B cell (primary cell): ENCODE data around the gene GNB1. TPM values are rescaled to one million over a fixed set of nuclear protein-coding genes. Genes with fewer than 3 reads are reported as not detected.

Source experiments
- ATAC-seq: fragments of 200-7000 bp; cut with Tn5 transposase; one replicate; pipeline ENCODE4 v1.10.0; 2021; ENCODE audit warnings: low read depth, mild to moderate bottlenecking, moderate number of reproducible peaks, moderate library complexity
- CTCF ChIA-PET: fragments of 350-600 bp; sonication (Branson Sonifier 250); formaldehyde crosslinking; loops from one replicate; lab custom pipeline; 2021; ENCODE audit warnings: antibody characterized with exemption, inconsistent platforms; lab: Charles Lee
- POLR2A ChIA-PET: fragments of 350-600 bp; sonication (Branson Sonifier 250); formaldehyde crosslinking; loops from one replicate; lab custom pipeline; 2021; ENCODE audit warnings: antibody characterized with exemption; lab: Charles Lee
- DNase-seq: peaks from one replicate; pipeline ENCODE4 v3.0.0; 2013
- H2AFZ ChIP-seq: 2 replicates; pipeline ENCODE4 v1.6.1; 2012; ENCODE audit warnings: mild to moderate bottlenecking, low read depth, low read length; ENCODE audit not compliant: insufficient read depth, poor library complexity, severe bottlenecking
- H3K27ac ChIP-seq, 2 donors: 1 replicate in 1 of 2; 2 replicates in 1 of 2; pipeline ENCODE4 v1.5.1; 2012 to 2013; ENCODE audit warnings: low read length in 2 of 2, mild to moderate bottlenecking in 2 of 2, moderate library complexity in 1 of 2
- H3K27me3 ChIP-seq, 4 experiments: fragments of 200-600 bp in 1 of 4; sonication (generic) in 1 of 4; replicated peaks in 1 of 4; 1 replicate in 2 of 4; 2 replicates in 2 of 4; pipeline versions ENCODE4 v1.6.1 to v1.7.0; 2013 to 2016; ENCODE audit warnings: low read length in 3 of 4, mild to moderate bottlenecking in 2 of 4, mixed read lengths in 1 of 4, moderate library complexity in 1 of 4; ENCODE audit not compliant: insufficient read depth in 4 of 4, control insufficient read depth in 3 of 4; ENCODE audit errors: control extremely low read depth in 1 of 4
- H3K36me3 ChIP-seq, 2 experiments: replicated peaks in 1 of 2; 1 replicate in 1 of 2; 2 replicates in 1 of 2; pipeline versions ENCODE4 v1.6.1 to v1.7.1; 2013; ENCODE audit warnings: low read length in 1 of 2; ENCODE audit not compliant: insufficient read depth in 2 of 2, control insufficient read depth in 1 of 2; ENCODE audit errors: control extremely low read depth in 1 of 2, extremely low read depth in 1 of 2
- H3K4me1 ChIP-seq, 2 donors: fragments of 200-600 bp in 1 of 2; sonication (generic) in 1 of 2; 1 replicate in 1 of 2; 2 replicates in 1 of 2; pipeline versions ENCODE4 v1.5.1 to v1.6.1; 2013 to 2017; ENCODE audit warnings: low read length in 2 of 2; ENCODE audit not compliant: control insufficient read depth in 2 of 2, insufficient read depth in 2 of 2
- H3K4me2 ChIP-seq: replicated peaks from 2 replicates; pipeline ENCODE3; 2012; ENCODE audit warnings: mild to moderate bottlenecking, low read depth, low read length; ENCODE audit not compliant: poor library complexity, severe bottlenecking
- H3K4me3 ChIP-seq, 5 experiments: fragments of 200-600 bp in 1 of 5; sonication (generic) in 1 of 5; 1 replicate in 3 of 5; 2 replicates in 2 of 5; pipeline versions ENCODE4 v1.5.1 to v1.7.0; 2011 to 2016; ENCODE audit warnings: low read length in 4 of 5, mild to moderate bottlenecking in 4 of 5, low read depth in 2 of 5, control low read depth in 1 of 5, moderate library complexity in 1 of 5; ENCODE audit not compliant: insufficient read depth in 1 of 5; ENCODE audit errors: control extremely low read depth in 1 of 5, extremely low read depth in 1 of 5
- H3K79me2 ChIP-seq: fragments of 200-600 bp; sonication (generic); one replicate; pipeline ENCODE4 v1.6.0; 2016; ENCODE audit warnings: low read length; ENCODE audit not compliant: control insufficient read depth, insufficient read depth
- H3K9ac ChIP-seq: fragments of 200-600 bp; sonication (generic); 2 replicates; pipeline ENCODE4 v1.6.1; 2017; ENCODE audit warnings: mild to moderate bottlenecking, low read length, moderate library complexity
- H3K9me3 ChIP-seq, 3 donors: one replicate each; pipeline versions ENCODE4 v1.6.1 to v1.7.1; 2013; ENCODE audit warnings: low read length in 2 of 3; ENCODE audit not compliant: control insufficient read depth in 2 of 3, insufficient read depth in 1 of 3; ENCODE audit errors: control extremely low read depth in 1 of 3
- H4K20me1 ChIP-seq: 2 replicates; pipeline ENCODE4 v1.6.0; 2012; ENCODE audit warnings: mild to moderate bottlenecking, low read length; ENCODE audit not compliant: insufficient read depth, control insufficient read depth, poor library complexity, severe bottlenecking
- H3K27ac Mint-ChIP-seq: one replicate; pipeline ENCODE4 v1.8.0; 2021; ENCODE audit warnings: mixed read lengths
- H3K27me3 Mint-ChIP-seq: one replicate; pipeline ENCODE4 v1.8.0; 2021; ENCODE audit warnings: mixed read lengths
- H3K4me1 Mint-ChIP-seq: one replicate; pipeline ENCODE4 v1.8.0; 2021; ENCODE audit warnings: mixed read lengths
- H3K4me3 Mint-ChIP-seq: one replicate; pipeline ENCODE4 v1.8.0; 2021; ENCODE audit warnings: mixed read lengths
- H3K9me3 Mint-ChIP-seq: one replicate; pipeline ENCODE4 v1.8.0; 2022; ENCODE audit warnings: mixed read lengths; ENCODE audit not compliant: insufficient read depth
- CTCF ChIP-seq: fragments of 200-600 bp; IDR thresholded peaks from one replicate; pipeline ENCODE4 v1.8.0; 2022; ENCODE audit warnings: antibody characterized with exemption, mild to moderate bottlenecking
- EZH2 ChIP-seq: IDR thresholded peaks from 2 replicates; pipeline ENCODE4 v1.6.1; 2012; ENCODE audit warnings: borderline replicate concordance, low read depth, mild to moderate bottlenecking, moderate library complexity, low read length; ENCODE audit not compliant: insufficient read depth, poor library complexity, severe bottlenecking
- WGBS: methylation state at CpG from one replicate; pipeline ENCODE4 v1.1.5; 2013; ENCODE audit warnings: missing lambda C conversion rate; ENCODE audit not compliant: insufficient coverage; 5-methylcytosine and 5-hydroxymethylcytosine counted together
- intact Hi-C: fragments of 100-400 bp; cut with micrococcal nuclease; formaldehyde crosslinking; loops from one replicate; pipeline ENCODE4 v1.10.0; 2022
- polyA plus RNA-seq: library from polyadenylated mRNA; depleted of rRNA; stranded (reverse); fragments of >200 nt; gene quantifications from 2 replicates; pipeline ENCODE4 v1.2.3, GENCODE V29; 2012
- total RNA-seq, 2 donors: library from RNA; stranded (reverse); fragments of 120-200 nt in 1 of 2; gene quantifications; 1 replicate in 1 of 2; 2 replicates in 1 of 2; pipeline versions ENCODE4 v1.2.3 to v1.2.4, GENCODE V29; 2013 to 2022

GNB1 gene
- total and polyA plus RNA-seq, 2 donors (not counting 1 experiment from before 2014, with no cell fraction given): 249 to 269 TPM

GRCh38 chr1:1895456-1896336 lies 4.8 kb upstream of the GNB1 start:
- no peak overlapping the region for H3K27ac ChIP-seq
- H3K36me3 ChIP-seq: no peaks in the 10 kb centered on the region
- H3K4me3 Mint-ChIP-seq: peak overlapping the region; percentile 61
- 49% methylated on average over 14 of the region's 14 CpGs for WGBS
- H3K4me1 ChIP-seq: peaks cover 35 to 61% of the 10 kb centered on the region in 2 donors
- H4K20me1 ChIP-seq: no peaks in the 10 kb centered on the region
- H3K27me3 Mint-ChIP-seq: no peaks in the 10 kb centered on the region
- no peak overlapping the region for H2AFZ ChIP-seq
- peak; percentile 64 for DNase-seq
- H3K4me3 ChIP-seq: no peak overlapping the region
- POLR2A ChIA-PET: interaction anchor here (0.6 to 1.3 kb wide), 6 partner anchors 10 to 282 kb away, joined by 3 to 6 read pairs (median 4); no protein-coding TSS in a partner anchor
- H3K9me3 Mint-ChIP-seq: no peaks in the 10 kb centered on the region
- peak; percentile 12 for ATAC-seq
- no peaks in the 10 kb centered on the region for H3K27me3 ChIP-seq
- peak overlapping the region; percentile 54 for H3K27ac Mint-ChIP-seq
- peaks cover 7% of the 10 kb centered on the region for H3K79me2 ChIP-seq
- H3K9ac ChIP-seq: no peak overlapping the region
- intact Hi-C loops: no loop called here
- H3K4me2 ChIP-seq: peak overlapping the region; percentile 51
- CTCF ChIA-PET: interaction anchor here (0.7 to 7.1 kb wide), 2 partner anchors 11 to 286 kb away, joined by 3 to 67 read pairs; no protein-coding TSS in a partner anchor
- no peak for TF ChIP-seq CTCF
- no peak for TF ChIP-seq EZH2
- no peaks in the 10 kb centered on the region for H3K9me3 ChIP-seq
- peaks cover 44% of the 10 kb centered on the region for H3K4me1 Mint-ChIP-seq

- H3K27ac ChIP-seq: no peak overlapping the region
- WGBS: 74% methylated on average over 7 of the region's 10 CpGs
- H3K27me3 Mint-ChIP-seq: no peaks in the 10 kb centered on the region
- ATAC-seq: no peak
- peaks cover under 1% of the 10 kb centered on the region for H4K20me1 ChIP-seq
- no peak for TF ChIP-seq EZH2
- TF ChIP-seq CTCF: no peak
- H3K9me3 Mint-ChIP-seq: no peaks in the 10 kb centered on the region
- POLR2A ChIA-PET: interaction anchor here (0.6 to 1.3 kb wide), 4 partner anchors 14 to 281 kb away, joined by 3 to 6 read pairs (median 4); no protein-coding TSS in a partner anchor
- no peak overlapping the region for H2AFZ ChIP-seq
- H3K4me3 Mint-ChIP-seq: peak overlapping the region; percentile 41
- no peak for DNase-seq
- peaks cover 34 to 61% of the 10 kb centered on the region in 2 donors for H3K4me1 ChIP-seq
- CTCF ChIA-PET: interaction anchor here (7.1 kb wide), 1 partner anchor 12 kb away, joined by 67 read pairs; no protein-coding TSS in a partner anchor
- peaks cover 44% of the 10 kb centered on the region for H3K4me1 Mint-ChIP-seq
- peaks cover 9% of the 10 kb centered on the region for H3K79me2 ChIP-seq
- H3K9me3 ChIP-seq: no peaks in the 10 kb centered on the region
- no peaks in the 10 kb centered on the region for H3K36me3 ChIP-seq
- H3K4me2 ChIP-seq: peak overlapping the region; percentile 51
- peak overlapping the region; percentile 59 for H3K27ac Mint-ChIP-seq
- H3K9ac ChIP-seq: no peak overlapping the region
- no peaks in the 10 kb centered on the region for H3K27me3 ChIP-seq
- H3K4me3 ChIP-seq: no peak overlapping the region
- intact Hi-C loops: no loop called here
Measured at GRCh38 chr1:1895060-1895418, 4.2 kb upstream of the GNB1 start.
